Mesodermal cell (in vitro differentiated cells): ENCODE measurements around the gene MAN2A1.

Experiments
- H3K27ac ChIP-seq: 2 replicates; pipeline ENCODE4 v1.7.0; 2013; ENCODE audit warnings: mild to moderate bottlenecking, low read depth, low read length, moderate library complexity; ENCODE audit not compliant: severe bottlenecking
- H3K36me3 ChIP-seq: 2 replicates; pipeline ENCODE4 v1.7.1; 2013; ENCODE audit warnings: mild to moderate bottlenecking, low read length, moderate library complexity; ENCODE audit not compliant: control insufficient read depth, insufficient read depth
- H3K4me1 ChIP-seq: one replicate; pipeline ENCODE4 v1.7.1; 2013; ENCODE audit warnings: mild to moderate bottlenecking, low read length; ENCODE audit not compliant: insufficient read depth, control insufficient read depth, poor library complexity, severe bottlenecking
- H3K4me3 ChIP-seq: 2 replicates; pipeline ENCODE4 v1.7.0; 2013; ENCODE audit warnings: low read length, control low read depth, mild to moderate bottlenecking; ENCODE audit not compliant: insufficient read depth, poor library complexity, severe bottlenecking; ENCODE audit errors: extremely low read depth
- H3K9me3 ChIP-seq: 2 replicates; pipeline ENCODE4 v1.7.1; 2013; ENCODE audit warnings: mild to moderate bottlenecking, low read length, moderate library complexity; ENCODE audit not compliant: control insufficient read depth
- WGBS, 2 experiments: methylation state at CpG; one replicate each; pipeline ENCODE4 v1.1.5; 2013; ENCODE audit warnings: missing lambda C conversion rate in 2 of 2; ENCODE audit not compliant: insufficient coverage in 2 of 2; 5-methylcytosine and 5-hydroxymethylcytosine counted together

Gene MAN2A1

GRCh38 chr5:109865637-109866036 lies 175.9 kb downstream of the MAN2A1 start:
- Histone ChIP-seq H3K27ac (peak overlapping the region; percentile 98), H3K4me3 (no peak overlapping the region), H3K36me3 (peaks cover 61% of the 10 kb centered on the region), H3K4me1 (peaks cover 47% of the 10 kb centered on the region), H3K9me3 (no peaks in the 10 kb centered on the region)
- WGBS, 2 experiments: 63 to 65% methylated on average over 2 of the region's 2 CpGs

- Histone ChIP-seq H3K4me1 (peaks cover 47% of the 10 kb centered on the region), H3K9me3 (no peaks in the 10 kb centered on the region), H3K36me3 (peaks cover 59% of the 10 kb centered on the region), H3K4me3 (no peak overlapping the region), H3K27ac (peak overlapping the region; percentile 98)
- WGBS, 2 experiments: 45% methylated on average over 2 of the region's 2 CpGs; no CpG with 5 or more reads in 1 of the 2 experiments
Observed at GRCh38 chr5:109866051-109866450, 176.3 kb downstream of the MAN2A1 start.

- no peak overlapping the region for H3K27ac ChIP-seq
- H3K4me3 ChIP-seq: no peak overlapping the region
- 100% methylated on average over 2 of the region's 2 CpGs; no CpG with 5 or more reads in 1 of the 2 experiments for WGBS, 2 experiments
- peaks cover 33% of the 10 kb centered on the region for H3K4me1 ChIP-seq
- H3K36me3 ChIP-seq: peaks cover 48% of the 10 kb centered on the region
- H3K9me3 ChIP-seq: no peaks in the 10 kb centered on the region
Observed at GRCh38 chr5:109868737-109869136, 179.0 kb downstream of the MAN2A1 start.

GRCh38 chr5:109873687-109874086 lies 184.0 kb downstream of the MAN2A1 start:
- H3K9me3 ChIP-seq: no peaks in the 10 kb centered on the region
- H3K27ac ChIP-seq: no peak overlapping the region
- peaks cover 21% of the 10 kb centered on the region for H3K36me3 ChIP-seq
- peaks cover 3% of the 10 kb centered on the region for H3K4me1 ChIP-seq
- WGBS, 2 experiments: 95 to 100% methylated on average over 1 to 3 of the region's 4 CpGs
- H3K4me3 ChIP-seq: no peak overlapping the region

- Histone ChIP-seq H3K9me3 (no peaks in the 10 kb centered on the region), H3K4me3 (no peak overlapping the region), H3K36me3 (peaks cover 16% of the 10 kb centered on the region), H3K27ac (no peak overlapping the region), H3K4me1 (peaks cover 3% of the 10 kb centered on the region)
- WGBS, 2 experiments: no CpG with 5 or more reads among the region's 2 CpGs
Observed at GRCh38 chr5:109874108-109874507, 184.4 kb downstream of the MAN2A1 start.

GRCh38 chr5:109876030-109876725 lies 186.5 kb downstream of the MAN2A1 start:
- Histone ChIP-seq H3K4me1 (peaks cover 3% of the 10 kb centered on the region), H3K36me3 (peaks cover 3% of the 10 kb centered on the region), H3K9me3 (no peaks in the 10 kb centered on the region), H3K27ac (no peak overlapping the region), H3K4me3 (no peak overlapping the region)
- 98% methylated on average over 5 of the region's 6 CpGs; no CpG with 5 or more reads in 1 of the 2 experiments for WGBS, 2 experiments

GRCh38 chr5:109876941-109877669 lies 187.4 kb downstream of the MAN2A1 start:
- Histone ChIP-seq H3K4me1 (peaks cover 3% of the 10 kb centered on the region), H3K4me3 (no peak overlapping the region), H3K36me3 (no peaks in the 10 kb centered on the region), H3K27ac (no peak overlapping the region), H3K9me3 (no peaks in the 10 kb centered on the region)
- WGBS, 2 experiments: 94 to 98% methylated on average over 6 to 8 of the region's 10 CpGs

GRCh38 chr5:109877670-109878045 lies 187.9 kb downstream of the MAN2A1 start:
- 94 to 97% methylated on average over 3 to 4 of the region's 6 CpGs for WGBS, 2 experiments

GRCh38 chr5:109878887-109879286 lies 189.2 kb downstream of the MAN2A1 start:
- Histone ChIP-seq H3K9me3 (no peaks in the 10 kb centered on the region), H3K36me3 (no peaks in the 10 kb centered on the region), H3K27ac (no peak overlapping the region), H3K4me1 (peaks cover 3% of the 10 kb centered on the region), H3K4me3 (no peak overlapping the region)
- WGBS, 2 experiments: 100% methylated on average over 1 of the region's 5 CpGs; no CpG with 5 or more reads in 1 of the 2 experiments

More at GRCh38 chr5:109877670-109878045, 187.9 kb downstream of the MAN2A1 start:
- Histone ChIP-seq H3K36me3 (no peaks in the 10 kb centered on the region), H3K27ac (no peak overlapping the region), H3K4me1 (peaks cover 3% of the 10 kb centered on the region), H3K4me3 (no peak overlapping the region), H3K9me3 (no peaks in the 10 kb centered on the region)

GRCh38 chr5:109880907-109881685 lies 191.4 kb downstream of the MAN2A1 start:
- 90 to 100% methylated on average over 2 to 4 of the region's 6 CpGs for WGBS, 2 experiments
- no peaks in the 10 kb centered on the region for H3K36me3 ChIP-seq
- H3K4me1 ChIP-seq: no peaks in the 10 kb centered on the region
- no peak overlapping the region for H3K27ac ChIP-seq
- no peak overlapping the region for H3K4me3 ChIP-seq
- H3K9me3 ChIP-seq: no peaks in the 10 kb centered on the region
